Gastroesophageal sphincter (tissue), 4 donors: ENCODE measurements around the gene NRXN3. TPM values are rescaled to one million over a fixed set of nuclear protein-coding genes. Genes with fewer than 3 reads are reported as not detected.

Experiments used
- ATAC-seq: fragments of 150-250 bp; one replicate; pipeline ENCODE4 v1.9.1; 2016; ENCODE audit warnings: mild to moderate bottlenecking, moderate library complexity
- H3K27ac ChIP-seq, 4 donors: fragments of 200-600 bp; sonication (generic) in 3 of 4; 1 replicate in 3 of 4; 2 replicates in 1 of 4; pipeline ENCODE4 v1.5.1; 2016 to 2019
- H3K27me3 ChIP-seq: fragments of 200-600 bp; sonication (generic); one replicate; pipeline ENCODE4 v1.5.1; 2019
- H3K36me3 ChIP-seq, 2 donors: fragments of 200-600 bp; sonication (generic); one replicate each; pipeline ENCODE4 v1.5.1; 2019; ENCODE audit warnings: control low read depth in 1 of 2
- H3K4me1 ChIP-seq, 3 donors: fragments of 200-600 bp; sonication (generic); 1 replicate in 2 of 3; 2 replicates in 1 of 3; pipeline ENCODE4 v1.5.1; 2016 to 2019; ENCODE audit warnings: control low read depth in 2 of 3
- H3K4me3 ChIP-seq, 2 donors: fragments of 200-600 bp; sonication (generic); one replicate each; pipeline ENCODE4 v1.5.1; 2019; ENCODE audit warnings: mild to moderate bottlenecking in 1 of 2, moderate library complexity in 1 of 2
- H3K9me3 ChIP-seq, 3 donors: fragments of 200-600 bp; sonication (generic); one replicate each; pipeline ENCODE4 v1.5.1; 2017 to 2019; ENCODE audit warnings: control low read depth in 2 of 3
- CTCF ChIP-seq, 4 experiments: fragments of 200-600 bp in 2 of 4; fragments of 450-650 bp in 2 of 4; sonication (generic) in 1 of 4; IDR thresholded peaks; one replicate each; pipeline ENCODE4 v1.5.1; 2017 to 2019; ENCODE audit warnings: antibody characterized with exemption in 4 of 4, mild to moderate bottlenecking in 2 of 4, moderate library complexity in 2 of 4
- EP300 ChIP-seq: sonication (generic); formaldehyde crosslinking; IDR thresholded peaks from one replicate; pipeline ENCODE4 v1.6.1; 2017; ENCODE audit warnings: antibody characterized with exemption, mild to moderate bottlenecking
- POLR2A ChIP-seq, 2 donors: fragments of 450-650 bp; IDR thresholded peaks; one replicate each; pipeline ENCODE4 v1.6.1; 2017; ENCODE audit warnings: antibody characterized with exemption in 2 of 2, mild to moderate bottlenecking in 2 of 2, moderate library complexity in 1 of 2
- POLR2AphosphoS5 ChIP-seq: sonication (generic); formaldehyde crosslinking; IDR thresholded peaks from one replicate; pipeline ENCODE4 v1.6.1; 2017; ENCODE audit warnings: antibody characterized with exemption
- WGBS, 2 donors: methylation state at CpG; one replicate each; pipeline ENCODE4 v1.1.5; 2018; ENCODE audit warnings: low coverage in 1 of 2; 5-methylcytosine and 5-hydroxymethylcytosine counted together
- total RNA-seq, 4 donors: library from RNA; depleted of rRNA; stranded (reverse); fragments of >200 nt; gene quantifications; one replicate each; pipeline ENCODE4 v1.1.0, GENCODE V29; 2016

NRXN3 gene
- total RNA-seq, 4 donors from 2014 or later = 74.2 to 192 (median 98.2) TPM

- ATAC-seq = no peak
- no peak overlapping the region for H3K4me3 ChIP-seq
- no peak for TF ChIP-seq CTCF (IDR thresholded peaks at IDR 0.05)
- no peak for TF ChIP-seq EP300
- no peak for TF ChIP-seq POLR2AphosphoS5
- no peak for TF ChIP-seq POLR2A (IDR thresholded peaks at IDR 0.05)
- peaks cover 27% of the 10 kb centered on the region for H3K27me3 ChIP-seq
- no peaks in the 10 kb centered on the region for H3K9me3 ChIP-seq
- H3K4me1 ChIP-seq = no peaks in the 10 kb centered on the region
- no peak overlapping the region for H3K27ac ChIP-seq
- H3K36me3 ChIP-seq = no peaks in the 10 kb centered on the region
- 62 to 82% methylated on average over 3 of the region's 3 CpGs for WGBS, 2 donors
These were observed 231.7 kb downstream of the NRXN3 start for GRCh38 chr14:78401866-78402265.

- H3K27ac ChIP-seq = no peak overlapping the region
- ATAC-seq = no peak
- no peak overlapping the region for H3K4me3 ChIP-seq
- WGBS, 2 donors = 5 to 25% methylated on average over 4 to 8 of the region's 8 CpGs
- no peaks in the 10 kb centered on the region for H3K36me3 ChIP-seq
- no peaks in the 10 kb centered on the region for H3K9me3 ChIP-seq
- peaks cover 22% of the 10 kb centered on the region for H3K27me3 ChIP-seq
- no peaks in the 10 kb centered on the region for H3K4me1 ChIP-seq
- TF ChIP-seq EP300 (no peak), POLR2AphosphoS5 (no peak), CTCF (IDR thresholded peaks at IDR 0.05) (no peak), POLR2A (IDR thresholded peaks at IDR 0.05) (no peak)
These were observed 233.2 kb downstream of the NRXN3 start for GRCh38 chr14:78403278-78403815.

- Histone ChIP-seq H3K4me1 (no peaks in the 10 kb centered on the region), H3K27me3 (peaks cover 22% of the 10 kb centered on the region), H3K36me3 (no peaks in the 10 kb centered on the region), H3K4me3 (no peak overlapping the region), H3K27ac (no peak overlapping the region), H3K9me3 (peaks cover 0 to 9% (median 0%) of the 10 kb centered on the region in 3 donors)
- WGBS, 2 donors = 44 to 85% methylated on average over 2 to 6 of the region's 6 CpGs
- no peak for ATAC-seq
- TF ChIP-seq CTCF (IDR thresholded peaks at IDR 0.05) (no peak), POLR2A (IDR thresholded peaks at IDR 0.05) (no peak), POLR2AphosphoS5 (no peak), EP300 (no peak)
These were observed 235.1 kb downstream of the NRXN3 start for GRCh38 chr14:78405079-78405856.

- Histone ChIP-seq H3K36me3 (no peaks in the 10 kb centered on the region), H3K27me3 (no peaks in the 10 kb centered on the region), H3K9me3 (peaks cover 0 to 9% (median 0%) of the 10 kb centered on the region in 3 donors), H3K4me1 (no peaks in the 10 kb centered on the region), H3K27ac (no peak overlapping the region), H3K4me3 (no peak overlapping the region)
- TF ChIP-seq EP300 (no peak), POLR2A (IDR thresholded peaks at IDR 0.05) (no peak), CTCF (IDR thresholded peaks at IDR 0.05) (no peak), POLR2AphosphoS5 (no peak)
- 68 to 97% methylated on average over 3 of the region's 3 CpGs for WGBS, 2 donors
- no peak for ATAC-seq
These were observed 242.3 kb downstream of the NRXN3 start for GRCh38 chr14:78412475-78412874.

GRCh38 chr14:78414172-78414571, 244.0 kb downstream of the NRXN3 start:
- Histone ChIP-seq H3K9me3 (peaks cover 0 to 9% (median 0%) of the 10 kb centered on the region in 3 donors), H3K27me3 (no peaks in the 10 kb centered on the region), H3K4me3 (no peak overlapping the region), H3K36me3 (no peaks in the 10 kb centered on the region), H3K4me1 (no peaks in the 10 kb centered on the region), H3K27ac (no peak overlapping the region)
- 75 to 86% methylated on average over 2 to 3 of the region's 3 CpGs for WGBS, 2 donors
- ATAC-seq = no peak
- TF ChIP-seq POLR2A (IDR thresholded peaks at IDR 0.05) (no peak), POLR2AphosphoS5 (no peak), CTCF (IDR thresholded peaks at IDR 0.05) (no peak), EP300 (no peak)
